Inflammatory macrophage treated with lipopolysaccharide for 1 hour (primary cell): Measurements from ENCODE around the gene INPP5A.
"Not testable (repeated sequence)": the region's sequence is repeated elsewhere in the genome, so short reads cannot be mapped to it uniquely, and the experiment has no call there.

Experiments
- DNase-seq, 2 donors: peaks; one replicate each; pipeline ENCODE4 v3.0.0-alpha.2; 2020 to 2022

INPP5A gene

GRCh38 chr10:132504501-132505272 lies 32.9 kb upstream of the INPP5A start:
- DNase-seq = no peak

- not testable (repeated sequence) for DNase-seq
These were observed 32.0 kb upstream of the INPP5A start for GRCh38 chr10:132505546-132505945.

- DNase-seq = no peak
These were observed 30.7 kb upstream of the INPP5A start for GRCh38 chr10:132506711-132507408.

GRCh38 chr10:132507409-132507955 lies 30.1 kb upstream of the INPP5A start:
- no peak for DNase-seq

- no peak for DNase-seq
These were observed 29.6 kb upstream of the INPP5A start for GRCh38 chr10:132507956-132508490.

- no peak for DNase-seq
These were observed 28.8 kb upstream of the INPP5A start for GRCh38 chr10:132508581-132509443.

GRCh38 chr10:132509506-132510173 lies 27.9 kb upstream of the INPP5A start:
- no peak for DNase-seq

GRCh38 chr10:132510174-132510611 lies 27.4 kb upstream of the INPP5A start:
- no peak for DNase-seq

- DNase-seq = peak in 1 of 2 donors; percentile 43
These were observed 26.2 kb upstream of the INPP5A start for GRCh38 chr10:132511121-132512051.

- DNase-seq = no peak
These were observed 25.5 kb upstream of the INPP5A start for GRCh38 chr10:132512052-132512442.

- DNase-seq = no peak
These were observed 24.8 kb upstream of the INPP5A start for GRCh38 chr10:132512693-132513345.

GRCh38 chr10:132514821-132515520 lies 22.6 kb upstream of the INPP5A start:
- DNase-seq = no peak

- no peak for DNase-seq
These were observed 21.5 kb upstream of the INPP5A start for GRCh38 chr10:132515811-132516726.

GRCh38 chr10:132516771-132517725 lies 20.5 kb upstream of the INPP5A start:
- peak; percentile 62 to 73 for DNase-seq

- no peak for DNase-seq
These were observed 19.6 kb upstream of the INPP5A start for GRCh38 chr10:132517951-132518521.

- DNase-seq = no peak
These were observed 18.8 kb upstream of the INPP5A start for GRCh38 chr10:132518572-132519381.
